ENCODE results near the gene CNOT10. TPM values are rescaled to one million over a fixed set of nuclear protein-coding genes. Genes with fewer than 3 reads are reported as not detected.
"Not testable (repeated sequence)": the region's sequence is repeated elsewhere in the genome, so short reads cannot be mapped to it uniquely, and the experiment has no call there.

The CNOT10 gene, protein sequence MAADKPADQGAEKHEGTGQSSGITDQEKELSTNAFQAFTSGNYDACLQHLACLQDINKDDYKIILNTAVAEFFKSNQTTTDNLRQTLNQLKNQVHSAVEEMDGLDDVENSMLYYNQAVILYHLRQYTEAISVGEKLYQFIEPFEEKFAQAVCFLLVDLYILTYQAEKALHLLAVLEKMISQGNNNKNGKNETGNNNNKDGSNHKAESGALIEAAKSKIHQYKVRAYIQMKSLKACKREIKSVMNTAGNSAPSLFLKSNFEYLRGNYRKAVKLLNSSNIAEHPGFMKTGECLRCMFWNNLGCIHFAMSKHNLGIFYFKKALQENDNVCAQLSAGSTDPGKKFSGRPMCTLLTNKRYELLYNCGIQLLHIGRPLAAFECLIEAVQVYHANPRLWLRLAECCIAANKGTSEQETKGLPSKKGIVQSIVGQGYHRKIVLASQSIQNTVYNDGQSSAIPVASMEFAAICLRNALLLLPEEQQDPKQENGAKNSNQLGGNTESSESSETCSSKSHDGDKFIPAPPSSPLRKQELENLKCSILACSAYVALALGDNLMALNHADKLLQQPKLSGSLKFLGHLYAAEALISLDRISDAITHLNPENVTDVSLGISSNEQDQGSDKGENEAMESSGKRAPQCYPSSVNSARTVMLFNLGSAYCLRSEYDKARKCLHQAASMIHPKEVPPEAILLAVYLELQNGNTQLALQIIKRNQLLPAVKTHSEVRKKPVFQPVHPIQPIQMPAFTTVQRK
- 10 to 100 TPM; 70.1 to 74.0 TPM for total RNA-seq

GRCh38 chr3:32684800-32685542 is at the start of gene CNOT10:
Gene CNOT10 (plus strand): TSS chr3:32685188. CDS start chr3:32685461, 273 bp downstream.
- no peaks in the 10 kb centered on the region for H3K27me3 Mint-ChIP-seq
- peak within 1 kb of the TSS; percentile 91 for H3K27ac Mint-ChIP-seq
- H3K4me1 Mint-ChIP-seq: peaks cover 23% of the 10 kb centered on the region
- H3K4me3 Mint-ChIP-seq: peak within 1 kb of the TSS; percentile 93
- DNase-seq: peak; percentile 97
- peaks cover 8% of the 10 kb centered on the region for H3K36me3 Mint-ChIP-seq
- no peaks in the 10 kb centered on the region for H3K9me3 Mint-ChIP-seq

- Mint-ChIP-seq H3K4me3 (no peak overlapping the region), H3K36me3 (no peaks in the 10 kb centered on the region), H3K27ac (no peak overlapping the region), H3K9me3 (no peaks in the 10 kb centered on the region), H3K27me3 (peaks cover 21% of the 10 kb centered on the region), H3K4me1 (no peaks in the 10 kb centered on the region)
- DNase-seq: no peak
Observed at GRCh38 chr3:32640939-32641338, 44.0 kb upstream of the CNOT10 start.

GRCh38 chr3:32641356-32641755 is 43.6 kb upstream of the CNOT10 start:
- Mint-ChIP-seq H3K4me3 (no peak overlapping the region), H3K9me3 (no peaks in the 10 kb centered on the region), H3K4me1 (no peaks in the 10 kb centered on the region), H3K27me3 (peaks cover 21% of the 10 kb centered on the region), H3K27ac (no peak overlapping the region), H3K36me3 (no peaks in the 10 kb centered on the region)
- DNase-seq: no peak

- no peak overlapping the region for H3K4me3 Mint-ChIP-seq
- no peaks in the 10 kb centered on the region for H3K9me3 Mint-ChIP-seq
- H3K4me1 Mint-ChIP-seq: no peaks in the 10 kb centered on the region
- H3K36me3 Mint-ChIP-seq: no peaks in the 10 kb centered on the region
- H3K27me3 Mint-ChIP-seq: peaks cover 21% of the 10 kb centered on the region
- no peak for DNase-seq
- H3K27ac Mint-ChIP-seq: no peak overlapping the region
Observed at GRCh38 chr3:32643354-32643753, 41.6 kb upstream of the CNOT10 start.

DNA sequence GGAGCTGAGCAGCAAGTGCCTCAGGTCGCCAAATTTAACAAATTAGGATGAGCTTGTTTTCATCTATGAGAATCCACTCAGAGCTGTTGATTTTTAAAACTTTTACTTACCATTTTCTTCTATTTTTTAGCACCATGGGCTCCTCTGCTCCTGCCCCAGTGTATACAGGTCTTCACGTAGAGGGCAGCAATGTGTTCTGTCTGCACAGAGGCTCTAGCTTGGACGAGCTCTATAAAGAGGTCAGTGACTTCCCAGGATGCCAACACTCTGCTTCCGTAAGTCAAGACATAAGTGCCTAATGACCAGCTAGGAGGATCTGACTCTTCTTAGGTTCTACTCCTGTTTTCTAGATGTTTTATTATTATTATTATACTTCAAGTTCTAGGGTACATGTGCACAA is 41.2 kb upstream of the CNOT10 start:
- Mint-ChIP-seq H3K9me3 (no peaks in the 10 kb centered on the region), H3K36me3 (no peaks in the 10 kb centered on the region), H3K4me3 (no peak overlapping the region), H3K4me1 (no peaks in the 10 kb centered on the region), H3K27me3 (peaks cover 21% of the 10 kb centered on the region), H3K27ac (no peak overlapping the region)
- no peak for DNase-seq

GRCh38 chr3:32644380-32644779 is 40.6 kb upstream of the CNOT10 start:
- no peak overlapping the region for H3K27ac Mint-ChIP-seq
- H3K4me1 Mint-ChIP-seq: no peaks in the 10 kb centered on the region
- H3K4me3 Mint-ChIP-seq: no peak overlapping the region

GRCh38 chr3:32646761-32647160 is 38.2 kb upstream of the CNOT10 start:
- no peak overlapping the region for H3K27ac Mint-ChIP-seq
- DNase-seq: no peak

More at GRCh38 chr3:32644380-32644779, 40.6 kb upstream of the CNOT10 start:
- H3K27me3 Mint-ChIP-seq: peaks cover 18% of the 10 kb centered on the region
- DNase-seq: no peak
- H3K36me3 Mint-ChIP-seq: no peaks in the 10 kb centered on the region
- H3K9me3 Mint-ChIP-seq: no peaks in the 10 kb centered on the region

GRCh38 chr3:32652337-32653100 is 32.5 kb upstream of the CNOT10 start:
- not testable (repeated sequence) for H3K9me3 Mint-ChIP-seq, H3K27me3 Mint-ChIP-seq, H3K4me1 Mint-ChIP-seq, DNase-seq, H3K27ac Mint-ChIP-seq, H3K4me3 Mint-ChIP-seq, H3K36me3 Mint-ChIP-seq

More at GRCh38 chr3:32646761-32647160, 38.2 kb upstream of the CNOT10 start:
- H3K36me3 Mint-ChIP-seq: no peaks in the 10 kb centered on the region
- H3K4me3 Mint-ChIP-seq: no peak overlapping the region
- no peaks in the 10 kb centered on the region for H3K9me3 Mint-ChIP-seq
- peaks cover 5% of the 10 kb centered on the region for H3K27me3 Mint-ChIP-seq
- no peaks in the 10 kb centered on the region for H3K4me1 Mint-ChIP-seq

GRCh38 chr3:32655167-32655566 is 29.8 kb upstream of the CNOT10 start:
- Mint-ChIP-seq H3K36me3 (no peaks in the 10 kb centered on the region), H3K27ac (no peak overlapping the region), H3K4me1 (no peaks in the 10 kb centered on the region), H3K27me3 (peaks cover 6% of the 10 kb centered on the region), H3K9me3 (peaks cover 2% of the 10 kb centered on the region), H3K4me3 (no peak overlapping the region)
- no peak for DNase-seq

- no peak overlapping the region for H3K4me3 Mint-ChIP-seq
- no peaks in the 10 kb centered on the region for H3K9me3 Mint-ChIP-seq
- peaks cover 6% of the 10 kb centered on the region for H3K27me3 Mint-ChIP-seq
- H3K4me1 Mint-ChIP-seq: no peaks in the 10 kb centered on the region
- no peak for DNase-seq
- no peaks in the 10 kb centered on the region for H3K36me3 Mint-ChIP-seq
- no peak overlapping the region for H3K27ac Mint-ChIP-seq
Observed at GRCh38 chr3:32660634-32661033, 24.4 kb upstream of the CNOT10 start.

GRCh38 chr3:32662647-32663046 is 22.3 kb upstream of the CNOT10 start:
- Mint-ChIP-seq H3K36me3 (no peaks in the 10 kb centered on the region), H3K27ac (no peak overlapping the region), H3K4me1 (no peaks in the 10 kb centered on the region), H3K9me3 (no peaks in the 10 kb centered on the region), H3K4me3 (no peak overlapping the region), H3K27me3 (peaks cover 6% of the 10 kb centered on the region)
- DNase-seq: no peak

GRCh38 chr3:32664630-32665075 is 20.3 kb upstream of the CNOT10 start:
- H3K4me3 Mint-ChIP-seq, H3K27ac Mint-ChIP-seq, H3K36me3 Mint-ChIP-seq, DNase-seq, H3K4me1 Mint-ChIP-seq, H3K9me3 Mint-ChIP-seq, H3K27me3 Mint-ChIP-seq: not testable (repeated sequence)

GRCh38 chr3:32667072-32667582 is 17.9 kb upstream of the CNOT10 start:
- no peak overlapping the region for H3K27ac Mint-ChIP-seq
- H3K27me3 Mint-ChIP-seq: no peaks in the 10 kb centered on the region

GRCh38 chr3:32669226-32669625 is 15.8 kb upstream of the CNOT10 start:
- not testable (repeated sequence) for H3K4me3 Mint-ChIP-seq, H3K27me3 Mint-ChIP-seq, H3K36me3 Mint-ChIP-seq, H3K27ac Mint-ChIP-seq, DNase-seq, H3K9me3 Mint-ChIP-seq, H3K4me1 Mint-ChIP-seq

More at GRCh38 chr3:32667072-32667582, 17.9 kb upstream of the CNOT10 start:
- Mint-ChIP-seq H3K4me1 (no peaks in the 10 kb centered on the region), H3K36me3 (no peaks in the 10 kb centered on the region), H3K9me3 (no peaks in the 10 kb centered on the region), H3K4me3 (no peak overlapping the region)
- DNase-seq: no peak
